IMR-90 (cell line): ENCODE data around the gene PLEKHG5.

Experiments used
- BHLHE40 ChIP-seq: fragments of 150-350 bp; IDR thresholded peaks from 2 replicates; pipeline ENCODE4 v1.6.1; 2016; ENCODE audit warnings: mild to moderate bottlenecking, low read depth, low read length
- CEBPB ChIP-seq: IDR thresholded peaks from 2 replicates; pipeline ENCODE4 v1.6.1; 2012; ENCODE audit warnings: low read depth, low read length, improper control_type of control experiment
- CHD1 ChIP-seq: IDR thresholded peaks from 2 replicates; pipeline ENCODE4 v1.6.1; 2012; ENCODE audit warnings: low read depth, low read length, improper control_type of control experiment
- FOS ChIP-seq: fragments of 150-350 bp; IDR thresholded peaks from 2 replicates; pipeline ENCODE4 v1.6.1; 2016; ENCODE audit warnings: low read depth, low read length
- MAFK ChIP-seq: IDR thresholded peaks from 2 replicates; pipeline ENCODE4 v1.6.1; 2012; ENCODE audit warnings: low read depth, low read length, improper control_type of control experiment
- MAZ ChIP-seq: IDR thresholded peaks from 2 replicates; pipeline ENCODE4 v1.6.1; 2012; ENCODE audit warnings: low read depth, mild to moderate bottlenecking, low read length, improper control_type of control experiment, moderate library complexity, borderline replicate concordance
- MXI1 ChIP-seq: IDR thresholded peaks from 2 replicates; pipeline ENCODE4 v1.6.1; 2012; ENCODE audit warnings: low read depth, mild to moderate bottlenecking, low read length, moderate library complexity, borderline replicate concordance
- POLR2A ChIP-seq: IDR thresholded peaks from 2 replicates; pipeline ENCODE4 v1.6.1; 2012; ENCODE audit warnings: mild to moderate bottlenecking, low read depth, low read length
- RAD21 ChIP-seq: IDR thresholded peaks from 2 replicates; pipeline ENCODE4 v1.6.1; 2012; ENCODE audit warnings: low read length, improper control_type of control experiment
- RFX5 ChIP-seq: IDR thresholded peaks from 2 replicates; pipeline ENCODE4 v1.8.0; 2012; ENCODE audit warnings: low read depth, mild to moderate bottlenecking, low read length, moderate library complexity
- SMC3 ChIP-seq: fragments of 150-350 bp; IDR thresholded peaks from 2 replicates; pipeline ENCODE4 v1.6.1; 2016; ENCODE audit warnings: low read depth, mild to moderate bottlenecking, antibody characterized with exemption, low read length, moderate library complexity
- USF2 ChIP-seq: fragments of 150-350 bp; IDR thresholded peaks from 2 replicates; pipeline ENCODE4 v1.6.1; 2017; ENCODE audit warnings: mild to moderate bottlenecking, antibody characterized with exemption, low read length, low read depth
- TF ChIP-seq, protein P1 (sequence below): conservative IDR thresholded peaks from 2 replicates; pipeline ENCODE4 v1.5.1; 2012; ENCODE audit warnings: mild to moderate bottlenecking, low read depth, low read length, improper control_type of control experiment
- TF ChIP-seq, protein P2 (sequence below): fragments of 150-350 bp; IDR thresholded peaks from 2 replicates; pipeline ENCODE4 v1.6.1; 2016; ENCODE audit warnings: low read depth, mild to moderate bottlenecking, low read length, moderate library complexity, borderline replicate concordance

DNA sequence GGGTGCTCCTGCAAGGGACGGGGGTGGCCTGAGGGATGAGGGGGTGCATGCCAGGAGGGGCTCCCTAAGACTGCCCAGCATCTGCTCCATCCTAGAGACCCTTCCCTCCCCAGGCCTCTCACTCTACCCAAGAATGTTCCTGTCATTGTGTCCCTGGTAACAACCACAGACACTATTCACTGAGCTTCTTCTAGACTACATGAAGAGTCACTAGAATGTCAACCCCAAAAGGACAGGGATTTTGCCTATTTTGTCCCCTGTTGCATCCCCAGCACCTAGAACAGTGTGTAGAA, 28.4 kb downstream of the PLEKHG5 start:
- TF ChIP-seq, protein P1, sequence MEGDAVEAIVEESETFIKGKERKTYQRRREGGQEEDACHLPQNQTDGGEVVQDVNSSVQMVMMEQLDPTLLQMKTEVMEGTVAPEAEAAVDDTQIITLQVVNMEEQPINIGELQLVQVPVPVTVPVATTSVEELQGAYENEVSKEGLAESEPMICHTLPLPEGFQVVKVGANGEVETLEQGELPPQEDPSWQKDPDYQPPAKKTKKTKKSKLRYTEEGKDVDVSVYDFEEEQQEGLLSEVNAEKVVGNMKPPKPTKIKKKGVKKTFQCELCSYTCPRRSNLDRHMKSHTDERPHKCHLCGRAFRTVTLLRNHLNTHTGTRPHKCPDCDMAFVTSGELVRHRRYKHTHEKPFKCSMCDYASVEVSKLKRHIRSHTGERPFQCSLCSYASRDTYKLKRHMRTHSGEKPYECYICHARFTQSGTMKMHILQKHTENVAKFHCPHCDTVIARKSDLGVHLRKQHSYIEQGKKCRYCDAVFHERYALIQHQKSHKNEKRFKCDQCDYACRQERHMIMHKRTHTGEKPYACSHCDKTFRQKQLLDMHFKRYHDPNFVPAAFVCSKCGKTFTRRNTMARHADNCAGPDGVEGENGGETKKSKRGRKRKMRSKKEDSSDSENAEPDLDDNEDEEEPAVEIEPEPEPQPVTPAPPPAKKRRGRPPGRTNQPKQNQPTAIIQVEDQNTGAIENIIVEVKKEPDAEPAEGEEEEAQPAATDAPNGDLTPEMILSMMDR = no peak
- no peak for TF ChIP-seq BHLHE40
- no peak for TF ChIP-seq CHD1
- TF ChIP-seq MXI1 = no peak
- TF ChIP-seq POLR2A = no peak
- TF ChIP-seq FOS = no peak
- TF ChIP-seq MAFK = no peak
- no peak for TF ChIP-seq RAD21
- no peak for TF ChIP-seq RFX5
- no peak for TF ChIP-seq CEBPB
- TF ChIP-seq SMC3 = no peak
- TF ChIP-seq USF2 = no peak
- TF ChIP-seq, protein P2, sequence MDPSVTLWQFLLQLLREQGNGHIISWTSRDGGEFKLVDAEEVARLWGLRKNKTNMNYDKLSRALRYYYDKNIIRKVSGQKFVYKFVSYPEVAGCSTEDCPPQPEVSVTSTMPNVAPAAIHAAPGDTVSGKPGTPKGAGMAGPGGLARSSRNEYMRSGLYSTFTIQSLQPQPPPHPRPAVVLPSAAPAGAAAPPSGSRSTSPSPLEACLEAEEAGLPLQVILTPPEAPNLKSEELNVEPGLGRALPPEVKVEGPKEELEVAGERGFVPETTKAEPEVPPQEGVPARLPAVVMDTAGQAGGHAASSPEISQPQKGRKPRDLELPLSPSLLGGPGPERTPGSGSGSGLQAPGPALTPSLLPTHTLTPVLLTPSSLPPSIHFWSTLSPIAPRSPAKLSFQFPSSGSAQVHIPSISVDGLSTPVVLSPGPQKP = no peak
- TF ChIP-seq MAZ = no peak
